Measurements from ENCODE around the gene AADAT.
"Not testable (repeated sequence)": the region's sequence is repeated elsewhere in the genome, so short reads cannot be mapped to it uniquely, and the experiment has no call there.

The AADAT gene

DNA sequence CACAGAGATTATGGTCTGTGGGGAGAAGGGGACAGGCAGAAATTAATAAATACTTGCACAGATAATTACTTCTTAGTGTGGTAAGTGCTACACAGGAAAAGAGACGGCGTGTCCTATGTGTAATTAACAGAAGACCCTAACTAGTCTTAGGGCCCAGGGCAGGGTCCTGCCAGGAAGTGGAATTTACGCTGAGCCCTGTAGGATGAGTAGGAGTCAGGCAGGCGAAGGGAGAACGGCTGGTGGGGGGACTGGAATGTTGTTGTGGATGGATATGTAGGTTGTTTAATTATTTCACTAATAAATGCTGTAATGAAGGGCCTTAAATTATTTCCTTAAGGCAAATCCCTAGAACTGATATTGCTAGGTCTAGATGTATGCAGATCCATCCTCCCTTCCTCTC is 36.8 kb downstream of the AADAT start:
- H3K27ac ChIP-seq (ENCODE audit: insufficient read depth in 1 of 2, low read depth in 1 of 2, low read length in 2 of 2, poor library complexity in 1 of 2, severe bottlenecking in 2 of 2), result no peak overlapping the region
- H3K4me1 ChIP-seq (ENCODE audit: control extremely low read depth in 1 of 4, control insufficient read depth in 4 of 4, insufficient read depth in 4 of 4, low read length in 3 of 4), result no peaks in the 10 kb centered on the region
- POLR2A ChIA-PET, result no interaction called here
- CTCF ChIA-PET, result interaction anchor here (1.2 kb wide), 1 partner anchor 238 kb away, joined by 4 read pairs; no protein-coding TSS in a partner anchor
- 89% methylated on average over 3 of the region's 5 CpGs for WGBS (ENCODE audit: insufficient coverage)
- no peak for DNase-seq
- H3K4me3 ChIP-seq (ENCODE audit: control insufficient read depth in 1 of 7, extremely low read depth in 1 of 7, insufficient read depth in 4 of 7, low read depth in 2 of 7, low read length in 6 of 7), result no peak overlapping the region
- H3K9me3 ChIP-seq (ENCODE audit: control extremely low read depth in 1 of 5, control insufficient read depth in 4 of 5, insufficient read depth in 2 of 5, low read depth in 1 of 5, low read length in 4 of 5), result no peaks in the 10 kb centered on the region
- no peaks in the 10 kb centered on the region for H3K27me3 ChIP-seq (replicated peaks in 2 of 5; ENCODE audit: control insufficient read depth in 4 of 5, insufficient read depth in 5 of 5, low read length in 4 of 5)
- H3K36me3 ChIP-seq (ENCODE audit: control insufficient read depth in 4 of 4, insufficient read depth in 4 of 4, low read length in 3 of 4), result peaks cover 0 to 2% (median 0%) of the 10 kb centered on the region in 4 experiments

GRCh38 chr4:170051402-170051801 is 38.4 kb downstream of the AADAT start:
- DNase-seq, result no peak
- H3K4me1 ChIP-seq (ENCODE audit: control extremely low read depth in 1 of 4, control insufficient read depth in 4 of 4, insufficient read depth in 4 of 4, low read length in 3 of 4), result no peaks in the 10 kb centered on the region
- ChIA-PET POLR2A (no interaction called here), CTCF (interaction anchor here (0.9 kb wide), 1 partner anchor 242 kb away, joined by 3 read pairs; no protein-coding TSS in a partner anchor)
- 97% methylated on average over 2 of the region's 2 CpGs for WGBS (ENCODE audit: insufficient coverage)
- H3K9me3 ChIP-seq (ENCODE audit: control extremely low read depth in 1 of 5, control insufficient read depth in 4 of 5, insufficient read depth in 2 of 5, low read depth in 1 of 5, low read length in 4 of 5), result no peaks in the 10 kb centered on the region
- H3K27me3 ChIP-seq (replicated peaks in 2 of 5; ENCODE audit: control insufficient read depth in 4 of 5, insufficient read depth in 5 of 5, low read length in 4 of 5), result no peaks in the 10 kb centered on the region
- no peak overlapping the region for H3K4me3 ChIP-seq (ENCODE audit: control insufficient read depth in 1 of 7, extremely low read depth in 1 of 7, insufficient read depth in 4 of 7, low read depth in 2 of 7, low read length in 6 of 7)
- no peak overlapping the region for H3K27ac ChIP-seq (ENCODE audit: insufficient read depth in 1 of 2, low read depth in 1 of 2, low read length in 2 of 2, poor library complexity in 1 of 2, severe bottlenecking in 2 of 2)
- no peaks in the 10 kb centered on the region for H3K36me3 ChIP-seq (ENCODE audit: control insufficient read depth in 4 of 4, insufficient read depth in 4 of 4, low read length in 3 of 4)

DNA sequence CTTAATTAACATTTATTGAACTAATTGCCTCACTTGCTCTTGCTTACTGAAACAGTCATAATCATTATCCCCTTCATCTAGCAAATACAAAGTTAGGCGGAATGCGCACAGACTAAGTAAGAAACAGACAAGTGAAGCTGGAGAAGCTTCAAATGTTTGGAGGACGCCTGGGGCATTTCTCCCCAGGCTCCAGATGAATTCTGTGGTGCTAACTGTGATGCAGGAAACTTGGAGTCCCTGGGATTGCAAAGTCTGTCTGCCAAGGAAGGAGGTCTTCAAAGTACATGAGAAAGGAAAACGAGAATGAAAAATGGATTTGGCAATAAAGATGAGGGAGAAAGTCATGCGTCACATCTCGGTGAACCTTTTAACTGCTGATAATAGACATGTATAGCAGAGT is 40.0 kb downstream of the AADAT start:
- Histone ChIP-seq H3K27me3 (replicated peaks in 2 of 5; ENCODE audit: control insufficient read depth in 4 of 5, insufficient read depth in 5 of 5, low read length in 4 of 5) (no peaks in the 10 kb centered on the region), H3K36me3 (ENCODE audit: control insufficient read depth in 4 of 4, insufficient read depth in 4 of 4, low read length in 3 of 4) (no peaks in the 10 kb centered on the region), H3K4me1 (ENCODE audit: control extremely low read depth in 1 of 4, control insufficient read depth in 4 of 4, insufficient read depth in 4 of 4, low read length in 3 of 4) (no peaks in the 10 kb centered on the region), H3K4me3 (ENCODE audit: control insufficient read depth in 1 of 7, extremely low read depth in 1 of 7, insufficient read depth in 4 of 7, low read depth in 2 of 7, low read length in 6 of 7) (no peak overlapping the region), H3K9me3 (ENCODE audit: control extremely low read depth in 1 of 5, control insufficient read depth in 4 of 5, insufficient read depth in 2 of 5, low read depth in 1 of 5, low read length in 4 of 5) (no peaks in the 10 kb centered on the region), H3K27ac (ENCODE audit: insufficient read depth in 1 of 2, low read depth in 1 of 2, low read length in 2 of 2, poor library complexity in 1 of 2, severe bottlenecking in 2 of 2) (no peak overlapping the region)
- ChIA-PET POLR2A (no interaction called here), CTCF (interaction anchor here (0.6 to 4.4 kb wide), 5 partner anchors 90 to 1597 kb away, joined by 3 to 34 read pairs (median 3); no protein-coding TSS in a partner anchor)
- DNase-seq, result no peak
- 87% methylated on average over 4 of the region's 6 CpGs for WGBS (ENCODE audit: insufficient coverage)

DNA sequence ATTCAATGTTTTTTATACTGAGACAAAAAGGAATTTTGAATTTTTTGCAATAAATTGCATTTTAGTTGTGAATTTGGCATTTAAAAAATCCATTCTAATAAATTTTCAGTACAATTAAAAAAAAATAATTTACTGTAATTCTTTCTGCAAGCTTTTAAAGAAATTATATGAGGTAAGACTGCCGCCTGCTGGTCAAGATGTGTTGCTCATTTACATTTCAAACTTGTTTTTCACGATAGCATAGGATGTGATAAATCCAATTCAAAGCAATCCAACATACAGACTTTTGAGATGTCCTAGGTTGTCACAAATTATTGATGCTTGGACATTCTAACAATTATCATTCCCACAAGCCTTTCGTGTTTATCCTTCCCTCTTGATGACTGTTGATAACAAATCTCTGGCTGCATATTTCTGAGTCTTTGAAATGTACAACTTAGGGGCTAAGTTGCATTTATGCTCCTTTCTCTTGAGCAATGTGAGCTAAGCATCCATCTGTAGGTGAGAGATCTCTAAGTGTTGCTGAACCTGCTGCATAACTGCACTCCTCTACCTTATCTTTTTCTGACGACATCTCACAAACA is 41.9 kb downstream of the AADAT start:
- peak; percentile 75 to 91 (median 84) for DNase-seq
- no peak overlapping the region for H3K4me3 ChIP-seq (ENCODE audit: control insufficient read depth in 1 of 7, extremely low read depth in 1 of 7, insufficient read depth in 4 of 7, low read depth in 2 of 7, low read length in 6 of 7)
- ChIA-PET CTCF (interaction anchor here (0.7 to 4.4 kb wide), 11 partner anchors 10 to 435 kb away, joined by 3 to 34 read pairs (median 4); no protein-coding TSS in a partner anchor), POLR2A (interaction anchor here (0.6 kb wide), 1 partner anchor 83 kb away, joined by 3 read pairs; no protein-coding TSS in a partner anchor)
- H3K27me3 ChIP-seq (replicated peaks in 2 of 5; ENCODE audit: control insufficient read depth in 4 of 5, insufficient read depth in 5 of 5, low read length in 4 of 5), result no peaks in the 10 kb centered on the region
- H3K4me1 ChIP-seq (ENCODE audit: control extremely low read depth in 1 of 4, control insufficient read depth in 4 of 4, insufficient read depth in 4 of 4, low read length in 3 of 4), result no peaks in the 10 kb centered on the region
- WGBS (ENCODE audit: insufficient coverage), result 56% methylated on average over 2 of the region's 4 CpGs
- H3K36me3 ChIP-seq (ENCODE audit: control insufficient read depth in 4 of 4, insufficient read depth in 4 of 4, low read length in 3 of 4), result no peaks in the 10 kb centered on the region
- no peak overlapping the region for H3K27ac ChIP-seq (ENCODE audit: insufficient read depth in 1 of 2, low read depth in 1 of 2, low read length in 2 of 2, poor library complexity in 1 of 2, severe bottlenecking in 2 of 2)
- H3K9me3 ChIP-seq (ENCODE audit: control extremely low read depth in 1 of 5, control insufficient read depth in 4 of 5, insufficient read depth in 2 of 5, low read depth in 1 of 5, low read length in 4 of 5), result no peaks in the 10 kb centered on the region

DNA sequence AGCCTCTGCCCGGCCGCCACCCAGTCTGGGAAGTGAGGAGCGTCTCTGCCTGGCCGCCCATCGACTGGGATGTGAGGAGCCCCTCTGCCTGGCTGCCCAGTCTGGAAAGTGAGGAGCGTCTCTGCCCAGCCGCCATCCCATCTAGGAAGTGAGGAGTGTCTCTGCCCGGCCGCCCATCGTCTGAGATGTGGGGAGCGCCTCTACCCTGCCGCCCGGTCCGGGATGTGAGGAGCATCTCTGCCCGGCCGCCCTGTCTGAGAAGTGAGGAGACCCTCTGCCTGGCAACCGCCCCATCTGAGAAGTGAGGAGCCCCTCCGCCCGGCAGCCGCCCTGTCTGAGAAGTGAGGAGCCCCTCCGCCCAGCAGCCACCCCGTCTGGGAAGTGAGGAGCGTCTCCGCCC is 43.6 kb downstream of the AADAT start:
- WGBS (ENCODE audit: insufficient coverage), result 98% methylated on average over 14 of the region's 24 CpGs
- H3K9me3 ChIP-seq (ENCODE audit: control extremely low read depth in 1 of 5, control insufficient read depth in 4 of 5, insufficient read depth in 2 of 5, low read depth in 1 of 5, low read length in 4 of 5); POLR2A ChIA-PET; H3K4me3 ChIP-seq (ENCODE audit: control insufficient read depth in 1 of 7, extremely low read depth in 1 of 7, insufficient read depth in 4 of 7, low read depth in 2 of 7, low read length in 6 of 7); H3K27ac ChIP-seq (ENCODE audit: insufficient read depth in 1 of 2, low read depth in 1 of 2, low read length in 2 of 2, poor library complexity in 1 of 2, severe bottlenecking in 2 of 2); H3K4me1 ChIP-seq (ENCODE audit: control extremely low read depth in 1 of 4, control insufficient read depth in 4 of 4, insufficient read depth in 4 of 4, low read length in 3 of 4); H3K27me3 ChIP-seq (replicated peaks in 2 of 5; ENCODE audit: control insufficient read depth in 4 of 5, insufficient read depth in 5 of 5, low read length in 4 of 5); CTCF ChIA-PET; H3K36me3 ChIP-seq (ENCODE audit: control insufficient read depth in 4 of 4, insufficient read depth in 4 of 4, low read length in 3 of 4); DNase-seq: not testable (repeated sequence)

DNA sequence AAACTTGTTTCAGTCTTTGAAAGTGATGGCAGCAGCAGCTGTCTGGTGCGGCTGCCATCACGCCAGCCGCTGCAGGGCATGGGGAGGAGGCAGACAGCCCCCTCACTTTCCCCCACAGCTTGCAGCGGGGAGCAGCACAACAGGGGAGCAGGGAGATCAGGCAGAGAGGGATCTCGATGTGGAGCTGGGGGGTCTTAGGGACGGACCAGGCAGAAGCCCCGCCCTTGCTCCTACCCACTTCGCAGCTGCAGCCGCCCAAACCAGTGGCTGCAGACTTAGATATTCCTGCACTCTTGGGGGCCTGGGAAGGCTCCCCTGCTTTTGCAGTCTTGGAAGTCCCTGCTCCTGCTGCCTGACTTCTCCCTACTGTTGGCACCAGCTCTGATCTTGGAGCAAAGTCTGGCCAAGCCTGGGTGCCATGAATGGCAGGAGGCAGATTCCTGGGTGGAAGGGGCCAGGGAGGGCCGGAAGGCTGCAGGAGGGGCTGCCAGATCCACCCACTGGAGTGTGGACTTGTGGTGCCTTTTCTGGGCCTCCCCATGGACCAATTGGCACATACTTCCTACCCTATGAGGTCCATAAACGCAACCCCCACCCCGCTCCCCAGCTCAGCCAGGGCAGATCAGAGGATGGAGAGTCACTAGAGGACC is 49.6 kb downstream of the AADAT start:
- Histone ChIP-seq H3K4me1 (ENCODE audit: control extremely low read depth in 1 of 4, control insufficient read depth in 4 of 4, insufficient read depth in 4 of 4, low read length in 3 of 4) (no peaks in the 10 kb centered on the region), H3K36me3 (ENCODE audit: control insufficient read depth in 4 of 4, insufficient read depth in 4 of 4, low read length in 3 of 4) (no peaks in the 10 kb centered on the region), H3K27ac (ENCODE audit: insufficient read depth in 1 of 2, low read depth in 1 of 2, low read length in 2 of 2, poor library complexity in 1 of 2, severe bottlenecking in 2 of 2) (no peak overlapping the region), H3K4me3 (ENCODE audit: control insufficient read depth in 1 of 7, extremely low read depth in 1 of 7, insufficient read depth in 4 of 7, low read depth in 2 of 7, low read length in 6 of 7) (no peak overlapping the region), H3K27me3 (replicated peaks in 2 of 5; ENCODE audit: control insufficient read depth in 4 of 5, insufficient read depth in 5 of 5, low read length in 4 of 5) (peaks cover 0 to 1% (median 0%) of the 10 kb centered on the region in 5 experiments), H3K9me3 (ENCODE audit: control extremely low read depth in 1 of 5, control insufficient read depth in 4 of 5, insufficient read depth in 2 of 5, low read depth in 1 of 5, low read length in 4 of 5) (no peaks in the 10 kb centered on the region)
- no peak for DNase-seq
- ChIA-PET POLR2A (no interaction called here), CTCF (interaction anchor here (0.9 to 6.4 kb wide), 4 partner anchors 16 to 249 kb away, joined by 3 to 38 read pairs (median 4); no protein-coding TSS in a partner anchor)
- WGBS (ENCODE audit: insufficient coverage), result 94% methylated on average over 9 of the region's 12 CpGs

DNA sequence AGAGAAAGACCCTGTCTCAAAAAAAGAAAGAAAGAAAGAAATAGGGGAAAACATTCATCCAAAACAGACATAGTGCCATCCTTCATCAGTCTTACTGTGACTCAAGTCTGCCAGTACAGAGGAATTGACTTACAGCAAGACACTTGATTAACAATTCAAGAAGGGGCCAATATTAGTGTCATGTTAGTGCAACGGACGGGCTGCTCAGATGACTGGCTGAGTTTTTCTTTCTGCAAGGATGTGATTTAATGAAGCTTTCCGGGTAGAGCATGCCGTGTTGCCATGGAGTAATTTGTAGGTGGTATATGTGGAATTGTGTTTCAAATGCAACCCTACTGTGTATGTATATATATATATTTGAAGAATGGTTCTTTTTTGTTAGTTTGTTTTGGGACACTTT is 51.0 kb downstream of the AADAT start:
- WGBS (ENCODE audit: insufficient coverage), result 100% methylated on average over 2 of the region's 4 CpGs
- POLR2A ChIA-PET, result no interaction called here
- Histone ChIP-seq H3K27me3 (replicated peaks in 2 of 5; ENCODE audit: control insufficient read depth in 4 of 5, insufficient read depth in 5 of 5, low read length in 4 of 5) (peaks cover 0 to 1% (median 0%) of the 10 kb centered on the region in 5 experiments), H3K27ac (ENCODE audit: insufficient read depth in 1 of 2, low read depth in 1 of 2, low read length in 2 of 2, poor library complexity in 1 of 2, severe bottlenecking in 2 of 2) (no peak overlapping the region), H3K9me3 (ENCODE audit: control extremely low read depth in 1 of 5, control insufficient read depth in 4 of 5, insufficient read depth in 2 of 5, low read depth in 1 of 5, low read length in 4 of 5) (no peaks in the 10 kb centered on the region), H3K4me3 (ENCODE audit: control insufficient read depth in 1 of 7, extremely low read depth in 1 of 7, insufficient read depth in 4 of 7, low read depth in 2 of 7, low read length in 6 of 7) (no peak overlapping the region), H3K4me1 (ENCODE audit: control extremely low read depth in 1 of 4, control insufficient read depth in 4 of 4, insufficient read depth in 4 of 4, low read length in 3 of 4) (no peaks in the 10 kb centered on the region), H3K36me3 (ENCODE audit: control insufficient read depth in 4 of 4, insufficient read depth in 4 of 4, low read length in 3 of 4) (no peaks in the 10 kb centered on the region)
- CTCF ChIA-PET, result no interaction called here
- DNase-seq, result no peak

Data from common myeloid progenitor, CD34-positive (primary cell).